ENCODE data around the gene SHD. TPM values are rescaled to one million over a fixed set of nuclear protein-coding genes. Genes with fewer than 3 reads are reported as not detected.

Gene SHD
- total RNA-seq, 1 experiment from 2014 or later = 4.4 TPM

GRCh38 chr19:4326837-4327251 is 47.8 kb downstream of the SHD start:
- H3K14ac ChIP-seq (ENCODE audit: insufficient read depth, low read length) = no peak overlapping the region
- no peak overlapping the region for H3K27ac ChIP-seq (ENCODE audit: insufficient read length, low read depth, low read length)
- H3K9me3 ChIP-seq (ENCODE audit: control insufficient read depth, low read depth, low read length) = no peaks in the 10 kb centered on the region
- H3K79me2 ChIP-seq (ENCODE audit: insufficient read depth, low read length) = no peaks in the 10 kb centered on the region
- H4K8ac ChIP-seq (replicated peaks; ENCODE audit: insufficient read length, low read depth, low read length) = no peak overlapping the region
- peaks cover 2% of the 10 kb centered on the region; the same call in 1 of the 2 replicates for H3K4me1 ChIP-seq (ENCODE audit: insufficient read depth, low read length)
- peak; percentile 84 for DNase-seq
- no peak overlapping the region for H2BK5ac ChIP-seq (ENCODE audit: insufficient read length, low read length)
- no peak overlapping the region for H2BK20ac ChIP-seq (ENCODE audit: low read depth, low read length, poor library complexity, severe bottlenecking)
- H3K36me3 Mint-ChIP-seq (ENCODE audit: insufficient read depth in 1 of 3, low read depth in 3 of 3) = peaks cover 7 to 28% (median 12%) of the 10 kb centered on the region in 3 experiments
- peaks cover 2% of the 10 kb centered on the region; the same call in 1 of the 2 replicates for H3K27me3 Mint-ChIP-seq (ENCODE audit: low read depth)
- no peak overlapping the region for H3K9ac ChIP-seq (ENCODE audit: extremely low read depth, insufficient read length, low read length)
- H4K91ac ChIP-seq (ENCODE audit: insufficient read length, low read depth, low read length) = no peak overlapping the region
- TF ChIP-seq CTCF (conservative IDR thresholded peaks at IDR 0.05) = no peak
- H2BK12ac ChIP-seq (ENCODE audit: insufficient read length, low read depth, low read length) = no peak overlapping the region
- peaks cover 9% of the 10 kb centered on the region for H3K23me2 ChIP-seq (ENCODE audit: insufficient read length, low read depth, low read length, poor library complexity, severe bottlenecking)
- H3K4ac ChIP-seq (ENCODE audit: low read depth, low read length) = no peak overlapping the region
- H3K9me3 Mint-ChIP-seq = no peaks in the 10 kb centered on the region; a peak in 1 of 5 replicates
- no peaks in the 10 kb centered on the region for H4K20me1 ChIP-seq (ENCODE audit: control insufficient read depth, insufficient read depth, insufficient read length)
- no peak overlapping the region for H2AFZ ChIP-seq (ENCODE audit: low read length)
- no peak overlapping the region for H2BK15ac ChIP-seq (ENCODE audit: low read depth, low read length)
- WGBS (ENCODE audit: extremely low coverage, insufficient read length, low lambda C conversion rate) = no CpG with 5 or more reads among the region's 33 CpGs
- peak overlapping the region; percentile 29 for H3K18ac ChIP-seq (ENCODE audit: insufficient read length, low read depth, low read length)
- H2BK120ac ChIP-seq (ENCODE audit: low read depth, low read length, poor library complexity, severe bottlenecking) = no peak overlapping the region
- H3T11ph ChIP-seq (ENCODE audit: low read length) = no peak overlapping the region
- no peak overlapping the region for H3K56ac ChIP-seq (ENCODE audit: insufficient read length, low read depth, low read length)
- H3K23ac ChIP-seq (ENCODE audit: insufficient read length, low read depth, low read length) = no peak overlapping the region
- peak overlapping the region; percentile 74 for H3K4me2 ChIP-seq (ENCODE audit: insufficient read depth, insufficient read length, low read length)
- no peaks in the 10 kb centered on the region for H3K27me3 ChIP-seq (ENCODE audit: insufficient read depth, low read length)
- H4K5ac ChIP-seq (ENCODE audit: insufficient read length, low read depth, low read length) = no peak overlapping the region
- peak overlapping the region; percentile 57 to 87 for H3K4me3 Mint-ChIP-seq
- H3K79me1 ChIP-seq (ENCODE audit: insufficient read depth, low read depth, low read length, poor library complexity, severe bottlenecking) = no peaks in the 10 kb centered on the region
- peaks cover 10 to 15% of the 10 kb centered on the region in 2 experiments for H3K4me1 Mint-ChIP-seq
- peak overlapping the region; percentile 44 to 98 (median 71); a peak in 3 of 7 replicates for H3K27ac Mint-ChIP-seq
- no peak overlapping the region for H2AK5ac ChIP-seq (ENCODE audit: insufficient read length, low read length)

Data from H9 (cell line).